Vagina (tissue), 2 donors: ENCODE results near the gene OGFOD2.

ENCODE experiments used
- CTCF ChIP-seq, 3 experiments: fragments of 450-650 bp in 2 of 3; fragments of 200-600 bp in 1 of 3; sonication (generic) in 1 of 3; IDR thresholded peaks; one replicate each; pipeline ENCODE4 v1.5.1; 2017 to 2019; ENCODE audit warnings: antibody characterized with exemption in 3 of 3, mild to moderate bottlenecking in 2 of 3, moderate library complexity in 2 of 3
- POLR2A ChIP-seq, 2 donors: fragments of 450-650 bp; IDR thresholded peaks; one replicate each; pipeline ENCODE4 v1.6.1; 2017; ENCODE audit warnings: antibody characterized with exemption in 2 of 2, mild to moderate bottlenecking in 2 of 2, moderate library complexity in 2 of 2
- POLR2AphosphoS5 ChIP-seq, 2 donors: sonication (generic); formaldehyde crosslinking; IDR thresholded peaks; one replicate each; pipeline ENCODE4 v1.9.0; 2017; ENCODE audit warnings: antibody characterized with exemption in 2 of 2, mild to moderate bottlenecking in 2 of 2, low read depth in 1 of 2; ENCODE audit not compliant: insufficient read depth in 1 of 2

- TF ChIP-seq CTCF (IDR thresholded peaks at IDR 0.05), result no peak
- no peak for TF ChIP-seq POLR2AphosphoS5 (IDR thresholded peaks at IDR 0.05; ENCODE audit: insufficient read depth in 1 of 2, low read depth in 1 of 2)
- TF ChIP-seq POLR2A (IDR thresholded peaks at IDR 0.05), result no peak
These were observed 20.6 kb downstream of the OGFOD2 start for GRCh38 chr12:122995503-122996187.
